ENCODE measurements around the gene PAQR7.

The PAQR7 gene

GRCh38 chr1:25870614-25871013 is 4.9 kb downstream of the PAQR7 start:
- 0 out of 2 replicates have a peak, but pooled peaks have one; percentile 15 for TF ChIP-seq CEBPB (IDR thresholded peaks at IDR 0.05)
- no peak for TF ChIP-seq EP300 (IDR thresholded peaks at IDR 0.05; ENCODE audit: borderline replicate concordance)
- TF ChIP-seq ZBTB7A (IDR thresholded peaks at IDR 0.05; ENCODE audit: low read depth): no peak

DNA sequence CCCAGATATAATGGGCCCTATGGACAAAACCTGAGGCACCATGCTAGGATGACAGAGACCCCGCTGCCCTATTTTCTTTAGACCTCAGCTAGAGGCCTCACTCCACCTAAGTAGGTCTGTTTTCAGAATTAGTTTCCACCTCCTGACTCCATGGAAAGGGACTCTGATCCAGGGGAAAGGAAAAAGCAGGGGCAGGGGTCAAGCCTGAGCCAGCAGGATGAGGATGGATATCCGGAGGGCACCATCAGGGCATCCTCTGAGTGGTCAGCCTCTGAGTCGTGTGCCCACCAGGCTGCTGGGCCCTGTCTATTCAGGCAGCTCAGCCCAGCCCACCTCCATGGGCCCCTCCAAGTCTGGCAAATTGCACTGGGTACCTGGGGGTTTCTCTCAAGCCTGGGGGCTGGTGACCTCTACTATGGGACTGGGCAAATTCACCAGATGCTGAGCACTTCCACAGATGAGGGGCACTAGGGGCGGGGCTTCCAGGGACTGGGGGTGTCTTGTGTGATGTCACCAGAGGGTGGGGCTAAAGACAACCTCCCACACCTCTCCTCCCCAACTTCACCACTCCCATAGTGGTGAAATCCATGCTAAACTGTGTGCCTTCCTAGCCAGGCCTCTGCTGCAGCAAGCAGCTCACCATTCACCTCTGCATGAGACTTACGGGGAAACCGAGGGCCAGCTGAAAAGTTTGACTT is 5.5 kb downstream of the PAQR7 start:
- no peak for TF ChIP-seq EP300 (IDR thresholded peaks at IDR 0.05; ENCODE audit: borderline replicate concordance)
- TF ChIP-seq EGR1 (IDR thresholded peaks at IDR 0.05): no peak
- TF ChIP-seq TEAD4 (IDR thresholded peaks at IDR 0.05): no peak
- no peak for TF ChIP-seq YY1 (IDR thresholded peaks at IDR 0.05; ENCODE audit: low read depth)
- no peak for TF ChIP-seq MAX (IDR thresholded peaks at IDR 0.05)
- TF ChIP-seq, protein P1, sequence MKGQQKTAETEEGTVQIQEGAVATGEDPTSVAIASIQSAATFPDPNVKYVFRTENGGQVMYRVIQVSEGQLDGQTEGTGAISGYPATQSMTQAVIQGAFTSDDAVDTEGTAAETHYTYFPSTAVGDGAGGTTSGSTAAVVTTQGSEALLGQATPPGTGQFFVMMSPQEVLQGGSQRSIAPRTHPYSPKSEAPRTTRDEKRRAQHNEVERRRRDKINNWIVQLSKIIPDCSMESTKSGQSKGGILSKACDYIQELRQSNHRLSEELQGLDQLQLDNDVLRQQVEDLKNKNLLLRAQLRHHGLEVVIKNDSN (IDR thresholded peaks at IDR 0.05): no peak
- no peak for TF ChIP-seq FOXM1 (IDR thresholded peaks at IDR 0.05; ENCODE audit: borderline replicate concordance, low read depth)
- TF ChIP-seq TAF1 (IDR thresholded peaks at IDR 0.05; ENCODE audit: low read depth): no peak
- no peak for TF ChIP-seq CEBPB (IDR thresholded peaks at IDR 0.05)
- no peak for TF ChIP-seq TCF12 (IDR thresholded peaks at IDR 0.05; ENCODE audit: low read depth)
- no peak for TF ChIP-seq NFIC (IDR thresholded peaks at IDR 0.05)
- no peak for TF ChIP-seq REST (IDR thresholded peaks at IDR 0.05; ENCODE audit: low read depth)

GRCh38 chr1:25867210-25867991 is 8.1 kb downstream of the PAQR7 start:
- TF ChIP-seq, protein P1 (IDR thresholded peaks at IDR 0.05): no peak
- TF ChIP-seq FOXM1 (IDR thresholded peaks at IDR 0.05; ENCODE audit: borderline replicate concordance, low read depth) (no peak), TAF1 (IDR thresholded peaks at IDR 0.05; ENCODE audit: low read depth) (no peak), YY1 (IDR thresholded peaks at IDR 0.05; ENCODE audit: low read depth) (no peak), ZBTB7A (IDR thresholded peaks at IDR 0.05; ENCODE audit: low read depth) (no peak), MAX (IDR thresholded peaks at IDR 0.05) (no peak), TCF12 (IDR thresholded peaks at IDR 0.05; ENCODE audit: low read depth) (no peak), CEBPB (IDR thresholded peaks at IDR 0.05) (no peak)

GRCh38 chr1:25866288-25866687 is 9.2 kb downstream of the PAQR7 start:
- TF ChIP-seq YY1 (IDR thresholded peaks at IDR 0.05; ENCODE audit: low read depth) (no peak), NFIC (IDR thresholded peaks at IDR 0.05) (no peak), EGR1 (IDR thresholded peaks at IDR 0.05) (no peak), RAD21 (IDR thresholded peaks at IDR 0.05; ENCODE audit: low read depth) (no peak), ZBTB7A (IDR thresholded peaks at IDR 0.05; ENCODE audit: low read depth) (no peak), CREB1 (IDR thresholded peaks at IDR 0.05; ENCODE audit: low read depth) (no peak), EP300 (IDR thresholded peaks at IDR 0.05; ENCODE audit: borderline replicate concordance) (no peak), CEBPB (IDR thresholded peaks at IDR 0.05) (no peak), TEAD4 (IDR thresholded peaks at IDR 0.05) (no peak), FOXM1 (IDR thresholded peaks at IDR 0.05; ENCODE audit: borderline replicate concordance, low read depth) (no peak), TCF12 (IDR thresholded peaks at IDR 0.05; ENCODE audit: low read depth) (no peak), TAF1 (IDR thresholded peaks at IDR 0.05; ENCODE audit: low read depth) (no peak), MAX (IDR thresholded peaks at IDR 0.05) (no peak), REST (IDR thresholded peaks at IDR 0.05; ENCODE audit: low read depth) (no peak)
- TF ChIP-seq, protein P1 (IDR thresholded peaks at IDR 0.05): no peak

GRCh38 chr1:25864434-25864833 is 11.1 kb downstream of the PAQR7 start:
- TF ChIP-seq FOXM1 (IDR thresholded peaks at IDR 0.05; ENCODE audit: borderline replicate concordance, low read depth): no peak
